Measurements from ENCODE around the gene PCARE.

The PCARE gene

DNA sequence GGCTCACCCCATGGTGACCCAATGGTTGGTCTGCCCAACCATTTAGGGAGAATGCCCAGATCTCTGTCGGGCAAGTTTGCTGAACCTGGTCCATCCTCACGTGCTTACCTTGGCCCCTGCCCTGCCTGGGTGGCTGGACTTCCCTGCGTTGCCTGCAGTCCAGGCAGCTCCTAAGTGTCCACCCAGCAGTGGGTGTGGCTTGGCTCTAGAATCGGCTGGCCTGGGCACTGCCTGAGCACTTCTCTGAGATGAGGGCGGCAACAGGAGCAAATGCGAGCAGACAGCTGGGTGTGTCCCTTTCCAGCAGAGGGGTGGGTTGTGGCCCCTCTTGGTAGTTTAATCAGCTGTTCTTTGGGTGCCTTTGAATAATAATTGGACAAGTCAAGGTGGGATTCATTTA lies 11.3 kb downstream of the PCARE start:
- DNase-seq = no peak

DNA sequence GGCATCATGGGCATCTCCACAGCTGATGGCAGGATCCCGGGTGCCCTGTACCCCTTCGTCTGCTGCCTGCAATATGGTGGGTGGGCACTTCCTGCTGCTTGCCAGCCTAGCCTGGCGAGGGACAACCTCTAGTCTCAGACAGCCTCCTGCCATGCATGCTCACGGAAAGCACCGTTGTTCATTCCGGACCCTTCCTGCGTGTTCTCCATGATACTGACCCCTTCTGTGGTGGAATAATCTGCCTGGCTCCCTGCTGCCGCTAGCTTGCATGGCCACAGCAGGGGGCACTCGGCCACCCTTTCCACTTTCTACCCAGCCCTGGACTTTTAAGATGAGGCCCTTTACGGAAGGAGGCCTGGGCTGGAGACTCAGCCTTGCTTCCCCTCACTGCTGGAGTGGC lies 12.0 kb downstream of the PCARE start:
- no peak for DNase-seq

DNA sequence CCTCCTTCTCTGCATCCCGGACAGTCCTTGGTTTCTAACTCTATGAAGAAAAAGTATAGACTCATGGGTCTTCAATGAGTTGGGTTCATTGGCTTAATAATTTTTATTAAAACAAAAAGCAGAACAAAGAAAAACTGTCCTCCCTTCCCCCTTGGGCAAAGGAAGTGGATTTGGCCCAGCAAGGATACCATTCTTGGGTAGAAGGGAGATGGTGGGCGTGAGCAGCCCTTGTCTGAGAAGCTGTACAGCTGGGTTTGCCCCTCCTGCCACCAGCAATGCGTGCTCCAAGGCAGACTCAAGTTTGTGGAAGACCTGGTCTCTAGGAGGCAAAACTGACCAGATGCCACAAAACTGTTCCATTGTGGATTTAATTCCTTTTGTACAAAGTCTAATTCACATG lies 12.7 kb downstream of the PCARE start:
- no peak for DNase-seq

DNA sequence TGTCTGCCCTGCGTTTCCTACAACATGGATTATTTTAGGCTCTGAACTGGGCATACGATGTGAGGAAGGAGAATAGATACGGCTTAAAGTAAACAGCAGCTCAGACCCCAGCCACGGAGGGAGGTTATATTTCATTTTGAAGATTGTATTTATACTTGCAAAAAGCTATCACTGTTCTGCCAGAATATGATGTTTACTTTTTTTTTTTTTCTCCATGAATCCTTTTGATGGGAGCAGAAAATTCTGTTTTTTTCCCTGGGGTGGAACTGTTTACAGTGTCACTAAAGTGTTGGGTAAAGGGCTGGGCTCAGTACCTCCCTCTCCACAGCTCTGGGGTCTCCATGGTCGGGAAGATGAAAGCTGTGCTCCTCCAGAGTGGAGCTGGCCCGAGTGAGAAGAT lies 13.1 kb downstream of the PCARE start:
- DNase-seq = no peak

DNA sequence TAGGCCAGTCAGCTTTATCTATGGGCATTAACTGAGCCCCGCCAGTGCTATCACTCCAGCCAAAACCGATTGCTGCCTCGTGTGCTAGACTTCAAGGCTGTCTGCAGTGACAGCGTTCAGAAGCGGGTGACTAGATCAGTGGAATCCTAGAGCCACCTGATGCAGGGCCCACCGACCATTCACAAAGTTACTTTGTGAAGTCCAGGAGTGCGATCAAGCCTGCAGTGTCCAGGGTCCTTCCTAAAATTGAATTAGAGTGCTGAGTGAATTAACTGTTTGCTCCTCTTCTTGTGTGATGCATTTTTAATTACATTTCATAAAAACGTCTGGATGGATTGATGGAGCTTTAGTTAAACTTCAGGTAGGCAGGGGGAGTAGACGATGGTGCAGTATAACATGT lies 13.9 kb downstream of the PCARE start:
- no peak for DNase-seq

DNA sequence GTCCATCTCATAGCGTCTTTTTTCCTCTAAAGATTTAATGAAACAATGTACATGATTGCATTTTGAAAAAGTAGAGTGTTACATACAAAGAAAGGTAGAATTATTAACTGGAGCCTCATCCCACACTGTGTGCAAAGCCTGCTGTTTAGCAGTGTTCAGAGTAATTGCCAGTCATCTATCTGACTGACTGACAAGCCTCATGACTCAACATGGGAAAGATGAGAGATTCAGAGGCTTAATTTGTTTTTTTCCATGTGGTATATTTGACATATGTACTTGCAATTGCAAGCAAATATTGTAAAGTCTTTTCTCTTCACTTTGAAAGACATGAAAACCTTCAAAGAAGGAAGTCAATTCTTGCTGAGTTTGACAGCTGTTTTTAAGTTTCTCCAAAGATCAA lies 14.7 kb downstream of the PCARE start:
- DNase-seq = no peak

DNA sequence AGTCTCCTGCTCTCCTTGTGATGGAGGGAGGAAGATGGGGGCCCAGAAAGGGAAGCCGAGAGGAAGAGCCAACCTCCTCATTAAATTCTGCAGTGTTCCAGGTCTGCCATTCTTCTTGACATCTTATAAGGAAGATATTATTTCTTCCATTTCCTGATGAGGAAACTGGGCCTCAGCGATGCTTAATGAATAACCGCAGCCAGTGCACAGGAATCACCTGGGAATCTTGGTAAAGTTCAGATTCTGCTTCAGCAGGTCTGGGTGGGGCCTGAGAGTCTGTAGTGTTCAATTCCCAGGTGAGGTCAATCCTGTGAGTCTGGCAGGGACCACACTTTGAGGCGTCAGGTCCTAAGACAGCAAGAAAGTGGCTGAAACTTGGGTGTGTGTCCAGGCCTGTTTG lies 17.3 kb downstream of the PCARE start:
- DNase-seq = no peak

DNA sequence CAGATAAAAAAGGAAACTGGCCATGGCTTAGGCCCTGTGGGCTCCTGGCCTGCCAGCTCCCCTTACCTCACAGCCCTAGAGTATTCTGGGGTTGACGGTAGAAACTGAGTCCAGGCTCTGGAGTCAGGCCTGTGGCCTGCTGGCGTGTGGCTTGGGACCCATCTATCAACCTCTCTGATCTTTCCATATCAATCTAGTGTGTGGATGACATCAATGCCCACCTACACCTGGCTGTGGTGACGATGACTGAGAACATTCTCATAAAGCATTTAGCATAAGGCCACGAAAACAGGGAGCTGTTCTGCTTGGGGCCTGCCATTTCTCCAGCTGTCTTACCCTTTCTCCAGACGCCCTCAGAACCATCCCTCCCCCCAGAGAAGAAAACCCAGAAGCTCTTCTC lies 17.9 kb downstream of the PCARE start:
- no peak for DNase-seq

DNA sequence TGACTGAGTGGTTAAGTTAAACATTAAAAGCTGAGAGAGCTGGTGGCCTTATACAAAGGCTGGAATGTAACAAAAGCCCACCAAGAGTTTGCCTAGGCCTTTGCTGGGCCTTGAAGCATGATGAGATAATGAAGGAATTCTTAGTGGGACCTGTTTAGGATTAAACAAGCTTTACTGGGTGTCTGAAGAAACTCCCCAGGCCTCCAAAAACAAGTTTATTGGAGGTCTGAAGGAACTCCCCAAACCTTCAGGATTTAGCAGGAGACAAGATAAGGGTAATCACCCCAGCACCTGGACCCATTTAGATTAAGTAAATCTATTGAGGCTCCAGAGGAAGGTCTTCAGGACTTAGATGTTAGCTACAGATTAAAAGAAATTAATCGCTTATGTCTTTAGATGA lies 18.7 kb downstream of the PCARE start:
- DNase-seq = no peak

DNA sequence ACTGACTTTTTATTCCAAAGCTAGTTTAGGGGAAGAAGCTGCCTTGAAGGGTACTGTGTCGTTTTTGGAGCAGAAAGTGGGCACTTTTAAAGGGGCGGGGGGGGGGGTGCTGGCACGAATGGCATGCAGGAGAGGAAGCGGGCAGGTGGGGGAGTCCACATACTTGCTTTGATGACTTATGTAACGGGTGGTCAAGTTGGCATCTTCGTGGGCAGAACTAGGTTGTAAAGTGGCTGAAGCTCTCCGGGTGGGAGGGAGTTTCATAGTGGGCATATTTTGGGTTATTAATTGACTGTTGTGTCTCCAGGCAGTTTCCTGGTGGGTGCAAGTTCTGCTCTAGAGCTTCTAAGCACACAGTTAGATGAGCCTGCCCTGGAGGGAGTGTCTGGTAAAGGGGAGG lies 19.9 kb downstream of the PCARE start:
- no peak for DNase-seq

DNA sequence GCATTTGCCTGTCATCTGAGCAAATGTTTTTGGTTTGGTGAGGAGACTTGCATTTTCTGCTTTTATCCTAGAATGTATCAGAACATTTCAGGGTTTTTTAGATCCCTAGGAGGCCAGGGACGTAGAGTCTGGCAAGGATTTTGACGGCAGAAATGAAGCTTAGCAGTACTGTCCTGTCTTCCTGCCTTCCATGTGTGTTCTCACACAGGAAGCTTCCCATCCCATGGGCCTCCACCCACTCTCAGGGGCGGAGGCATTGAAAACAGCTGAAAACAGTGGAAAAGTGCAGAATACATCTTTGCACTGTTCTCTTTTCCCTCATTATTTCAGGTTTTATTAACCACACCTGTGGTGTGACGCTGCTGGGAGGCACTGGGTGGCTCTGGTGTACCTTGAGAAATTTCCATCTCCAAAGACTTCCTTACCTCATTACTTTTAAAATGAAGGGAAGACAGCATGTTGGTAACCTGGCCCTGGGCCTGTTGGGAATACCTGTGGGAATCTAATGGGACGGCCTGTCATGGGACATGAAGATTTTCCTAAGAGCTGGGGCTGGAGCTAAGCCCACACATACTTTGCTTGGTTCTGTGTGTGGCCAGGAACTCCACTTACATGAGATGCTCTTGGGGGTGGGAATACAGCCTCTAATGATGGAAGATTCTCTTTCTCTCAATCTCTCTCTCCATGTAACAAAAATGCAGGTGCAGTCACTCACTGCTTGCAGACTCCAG lies 20.5 kb downstream of the PCARE start:
- DNase-seq = no peak

DNA sequence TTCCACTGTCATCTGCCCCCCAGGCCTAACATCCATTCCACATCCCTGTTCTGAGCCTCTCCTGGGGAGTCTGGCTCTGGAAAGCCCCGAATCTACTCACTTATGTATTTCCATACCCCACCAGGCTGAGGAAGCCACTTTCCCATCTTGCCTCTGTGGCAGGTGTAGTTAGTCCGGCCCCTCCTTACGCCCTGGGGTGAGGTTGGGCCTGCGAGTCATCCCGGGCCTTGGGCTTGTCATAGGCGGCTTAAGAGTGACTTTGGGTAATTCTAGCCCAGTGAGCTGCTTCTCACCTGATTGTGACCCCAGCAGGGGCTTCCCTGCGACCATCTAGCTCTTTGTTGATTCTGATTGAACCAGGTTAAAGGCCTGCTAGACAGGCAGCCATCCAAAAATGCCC lies 21.1 kb downstream of the PCARE start:
- DNase-seq = no peak

DNA sequence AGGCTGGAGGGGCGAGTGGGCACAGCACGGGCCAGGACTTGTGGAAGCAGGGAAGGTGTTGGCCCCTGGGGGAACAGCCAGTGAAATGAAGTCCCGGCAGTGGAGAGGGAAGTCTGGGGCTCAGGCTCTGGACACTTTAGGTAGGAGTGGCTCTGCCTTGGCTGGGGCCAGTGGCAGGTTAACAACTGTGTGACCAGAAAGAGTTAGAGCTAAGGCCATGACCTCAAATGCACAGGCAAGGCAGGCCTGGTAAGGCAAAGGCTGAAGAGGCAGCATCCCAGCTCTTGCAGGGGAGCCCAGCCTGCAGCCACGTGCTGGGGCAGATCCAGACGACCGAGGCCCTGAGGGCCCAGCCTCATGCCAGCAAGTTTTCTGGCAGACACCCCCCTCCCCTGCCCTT lies 21.5 kb downstream of the PCARE start:
- DNase-seq = no peak

DNA sequence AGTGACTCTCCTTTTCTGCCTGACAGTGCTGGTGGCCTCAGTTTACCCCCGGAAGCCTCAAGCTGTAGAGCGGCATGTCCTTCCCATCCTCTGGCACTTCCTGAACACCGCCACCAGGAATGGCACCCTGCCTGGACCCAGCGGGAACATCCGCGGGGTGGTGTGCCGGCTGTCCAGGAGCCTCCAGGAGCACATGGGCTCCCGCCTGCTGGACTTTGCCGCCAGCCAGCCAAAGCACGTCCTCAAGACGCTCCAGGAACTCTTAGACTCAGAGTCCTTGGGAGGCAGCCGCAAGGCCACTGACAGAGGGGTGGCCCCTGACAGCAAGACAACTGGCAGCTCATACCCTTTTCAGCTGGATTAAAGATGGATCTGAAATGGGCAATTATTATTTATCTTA lies 22.6 kb downstream of the PCARE start:
- DNase-seq = no peak

DNA sequence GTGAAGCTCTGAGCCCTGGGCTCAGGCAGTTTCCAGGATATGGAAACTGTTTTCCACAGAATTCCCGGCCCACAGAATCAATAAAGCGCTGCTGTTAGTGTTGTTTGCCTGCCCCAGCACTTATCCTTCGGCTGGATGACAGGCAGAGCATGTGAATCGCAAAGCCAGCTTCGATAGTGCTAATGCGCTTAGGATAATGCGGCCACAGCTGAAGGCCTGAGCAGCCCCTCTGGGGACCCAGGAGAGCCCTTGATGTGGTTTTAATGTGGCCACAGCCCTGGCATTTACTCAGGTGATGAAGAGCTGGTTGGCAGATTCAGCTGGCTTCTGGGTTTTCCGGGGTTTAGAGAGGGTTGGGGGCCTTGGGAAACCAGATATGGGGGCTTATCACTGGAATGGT lies 23.7 kb downstream of the PCARE start:
- no peak for DNase-seq

DNA sequence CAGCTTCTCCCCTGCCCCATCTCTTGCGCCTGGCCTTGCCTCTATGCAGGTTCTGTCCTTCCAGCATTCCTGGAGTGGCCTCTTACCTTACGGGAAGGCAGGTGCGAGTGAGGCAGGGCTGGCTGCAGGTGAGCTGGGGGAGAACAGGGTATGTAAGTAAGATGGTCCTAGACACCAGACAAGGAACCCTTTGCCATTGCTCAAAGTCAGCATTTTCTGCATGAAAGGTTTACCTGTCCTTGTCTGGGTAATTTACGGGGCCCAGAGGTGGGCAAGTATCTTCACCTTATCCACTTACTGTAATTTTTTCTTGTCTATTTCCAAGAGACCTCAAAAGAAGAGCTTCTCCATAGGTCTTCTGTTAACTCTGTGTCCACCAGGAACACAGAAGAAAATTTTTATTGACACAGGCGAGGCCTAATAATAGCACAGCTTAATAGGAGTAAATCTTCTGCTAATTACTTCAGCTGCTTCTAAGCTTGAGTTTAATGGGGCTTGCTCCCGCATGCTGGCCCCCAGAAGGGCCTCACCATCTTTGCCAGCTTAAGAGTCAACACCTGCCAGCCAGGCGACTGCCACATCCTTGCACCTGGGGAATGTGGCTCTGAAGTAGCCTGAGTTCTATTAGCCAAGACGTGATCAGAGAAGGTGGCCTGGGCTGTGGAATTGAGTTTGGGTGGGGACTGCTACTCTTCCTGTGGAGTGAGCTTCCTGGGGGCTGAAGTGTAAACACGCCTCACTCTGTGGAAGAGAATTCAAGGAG lies 27.1 kb downstream of the PCARE start:
- no peak for DNase-seq

DNA sequence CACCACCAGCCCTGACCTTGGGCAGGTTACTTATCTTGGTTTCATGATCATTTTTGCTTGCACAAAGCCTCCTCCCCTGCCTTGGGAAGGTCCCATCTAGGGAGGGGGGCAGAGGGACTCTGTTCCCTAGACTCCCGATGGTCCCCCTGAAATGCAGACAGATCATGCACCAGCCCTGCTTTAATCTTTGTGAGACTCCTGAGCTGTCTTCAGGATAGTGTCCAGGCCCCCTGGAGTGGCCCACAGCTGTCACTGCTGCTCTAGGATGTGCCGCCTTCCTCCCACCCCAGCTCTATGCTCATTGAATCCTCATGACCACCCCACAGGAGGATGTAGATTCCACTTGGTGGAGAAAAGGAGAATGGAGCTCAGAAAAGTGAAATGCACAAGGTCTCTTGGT lies 28.0 kb downstream of the PCARE start:
- DNase-seq = no peak

DNA sequence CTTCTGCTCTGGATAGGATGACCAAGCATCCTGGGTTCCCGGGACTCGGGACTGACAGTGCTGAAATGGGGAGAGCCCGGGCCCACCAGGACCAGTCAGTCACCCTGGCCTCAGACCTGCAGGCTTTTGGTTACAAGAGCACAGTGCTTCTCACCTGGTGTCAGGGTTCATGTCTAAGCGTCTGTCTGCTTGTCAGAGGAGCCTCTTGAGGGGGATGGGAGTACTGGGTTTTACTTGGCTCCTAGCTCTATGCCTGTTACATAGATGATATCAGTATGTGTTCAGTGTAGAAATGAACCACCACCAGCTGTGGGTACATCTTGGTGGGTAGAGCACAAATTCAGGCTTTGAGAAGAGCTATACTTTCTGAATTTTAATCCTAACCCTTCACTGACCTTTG lies 29.9 kb downstream of the PCARE start:
- no peak for DNase-seq

DNA sequence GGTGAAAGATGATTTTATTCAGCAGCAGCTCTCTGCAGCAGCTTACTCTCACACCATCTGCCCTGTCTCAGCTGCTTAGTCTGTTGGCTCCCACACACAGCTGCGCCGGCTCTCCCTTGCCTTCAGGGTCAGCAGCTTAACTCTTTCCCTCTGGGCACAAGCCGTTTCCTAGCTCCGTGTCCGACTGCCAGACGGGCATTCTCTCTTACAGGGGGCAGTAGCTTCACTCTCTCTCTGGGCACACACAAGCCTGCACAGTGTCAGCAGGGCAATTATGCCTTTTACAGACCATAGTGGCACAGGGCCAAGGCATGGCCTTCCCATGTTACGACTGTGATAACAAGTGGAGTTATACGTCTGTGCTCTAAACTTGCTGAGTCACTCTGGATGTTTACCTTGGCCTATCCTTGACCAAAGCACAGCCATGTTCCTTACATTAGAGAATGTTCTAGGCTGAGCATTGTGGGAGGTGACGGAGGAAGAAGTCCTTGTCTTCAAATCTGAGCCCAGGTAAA lies 31.7 kb downstream of the PCARE start:
- peak; percentile 38 for DNase-seq

DNA sequence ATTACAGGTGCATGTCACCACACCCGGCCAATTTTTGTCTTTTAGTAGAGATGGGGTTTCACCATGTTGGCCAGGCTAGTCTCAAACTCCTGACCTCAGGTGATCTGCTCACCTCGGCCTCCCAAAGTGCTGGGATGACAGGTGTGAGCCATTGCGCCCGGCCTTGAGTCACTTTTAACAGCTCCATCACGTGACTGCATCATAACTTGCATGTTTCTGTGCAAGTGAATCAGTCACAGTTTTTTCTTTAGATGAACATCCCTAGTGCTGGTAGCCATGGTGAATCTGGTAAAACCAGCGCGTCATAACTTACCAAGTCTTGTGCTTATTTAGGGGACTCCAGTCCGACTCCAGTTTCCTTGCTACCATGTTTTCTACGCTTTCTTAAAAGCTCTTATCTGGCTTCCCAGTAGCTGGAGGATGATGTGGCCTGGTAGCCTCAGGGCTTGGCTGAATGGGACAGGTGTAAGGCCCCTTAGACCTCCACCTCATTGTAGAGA lies 33.1 kb downstream of the PCARE start:
- no peak for DNase-seq

DNA sequence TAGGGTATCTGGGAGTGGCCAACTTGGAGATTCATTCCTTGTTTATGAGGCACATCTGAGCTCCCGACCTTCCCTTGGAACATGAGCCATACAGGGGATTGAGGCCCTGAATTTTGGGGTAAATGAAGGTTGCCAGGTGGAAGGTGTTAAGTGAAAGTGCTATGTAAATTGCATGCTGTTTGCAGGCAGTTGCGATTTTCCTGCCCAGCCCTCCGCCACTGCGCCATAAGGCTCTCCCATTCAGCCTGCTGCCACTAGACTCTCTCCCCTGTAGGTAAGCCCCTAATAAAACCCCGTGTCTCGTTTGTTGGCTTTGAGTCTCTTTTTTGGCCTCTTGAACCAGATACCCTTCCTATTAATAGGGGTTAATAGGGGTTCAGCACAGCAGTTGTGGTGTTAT lies 33.8 kb downstream of the PCARE start:
- no peak for DNase-seq

DNA sequence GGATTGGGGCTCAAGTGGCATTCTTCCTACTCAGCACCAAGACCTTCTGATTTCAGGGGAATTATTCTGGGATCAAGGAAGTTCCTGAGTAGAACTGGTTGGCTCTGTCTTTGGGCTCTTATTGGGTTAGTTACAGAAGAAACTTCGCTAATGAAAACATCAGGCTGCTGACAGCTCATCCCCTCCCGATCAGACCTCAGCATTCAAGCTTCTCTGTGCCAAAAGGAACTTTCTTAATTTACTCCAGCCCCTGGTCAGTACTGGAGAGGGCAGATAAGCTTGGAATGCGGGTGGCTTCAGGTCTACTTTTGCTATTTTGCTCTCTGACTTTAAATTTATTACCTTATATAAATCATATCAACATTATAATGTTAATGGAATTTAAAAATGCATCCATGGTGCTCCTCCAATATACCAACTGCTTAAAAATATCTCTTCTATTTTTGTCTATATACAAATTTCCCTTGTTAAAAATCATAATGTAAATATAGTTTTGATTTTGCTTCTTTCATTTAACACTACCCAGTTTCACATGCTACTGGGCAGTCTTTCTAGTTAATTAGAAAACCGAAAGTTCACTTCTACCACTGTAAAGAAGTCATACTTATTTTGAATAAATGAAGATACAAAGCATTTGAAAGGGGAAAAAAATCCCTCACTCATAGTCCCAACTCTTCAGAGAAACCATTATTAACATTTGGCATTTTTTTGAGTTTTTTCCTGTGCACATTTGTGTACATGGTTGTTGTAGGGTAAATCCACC lies 34.4 kb downstream of the PCARE start:
- no peak for DNase-seq

DNA sequence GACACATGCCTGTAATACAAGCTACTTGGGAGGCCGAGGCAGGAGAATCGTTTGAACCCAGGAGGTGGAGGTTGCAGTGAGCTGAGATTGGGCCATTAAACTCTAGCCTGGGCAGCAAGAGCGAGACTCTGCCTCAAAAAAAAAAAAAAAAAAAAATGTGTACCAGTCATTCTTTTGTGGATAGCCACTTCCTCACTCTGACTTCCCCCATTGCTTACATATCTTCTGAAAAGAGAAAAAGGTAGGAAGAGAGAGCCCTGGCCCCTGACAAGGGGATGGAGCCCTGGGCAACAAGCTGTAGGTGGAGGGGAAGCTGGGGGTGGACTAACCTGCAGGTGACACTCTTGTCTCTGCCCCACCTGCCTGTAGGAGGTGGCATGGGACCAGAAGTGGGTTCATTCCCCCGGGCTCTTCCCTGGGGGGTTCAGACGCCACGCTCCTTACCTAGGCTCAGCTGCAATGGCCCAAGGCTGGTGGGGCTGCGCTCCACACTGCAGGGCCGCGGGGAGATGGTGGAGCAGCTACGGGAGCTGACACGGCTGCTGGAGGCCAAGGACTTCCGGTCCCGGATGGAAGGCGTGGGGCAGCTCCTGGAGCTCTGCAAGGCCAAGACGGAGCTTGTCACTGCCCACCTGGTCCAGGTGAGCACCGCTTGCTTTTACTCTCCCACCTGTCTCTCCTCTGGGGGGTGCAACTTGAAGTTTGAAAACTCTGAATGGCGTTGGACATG lies 39.1 kb downstream of the PCARE start:
- DNase-seq = no peak

Measured in fibroblast of skin of back (primary cell).